GM23338 (cell line): ENCODE results near the gene COX11.

Source experiments
- CREB1 ChIP-seq: fragments of 250-450 bp; sonication (Bioruptor Pico); IDR thresholded peaks from 2 replicates; pipeline ENCODE4 v1.5.0; 2020; ENCODE audit warnings: low read depth, mild to moderate bottlenecking, moderate library complexity
- CTCF ChIP-seq, 2 experiments: fragments of 200-600 bp in 1 of 2; sonication (generic) in 1 of 2; conservative IDR thresholded peaks; 2 replicates each; pipeline versions ENCODE4 v1.5.1 to v1.6.1; 2016 to 2017; ENCODE audit warnings: antibody characterized with exemption in 2 of 2, low read depth in 2 of 2, mild to moderate bottlenecking in 2 of 2, moderate library complexity in 1 of 2
- EZH2 ChIP-seq: fragments of 200-600 bp; sonication (generic); IDR thresholded peaks from one replicate; pipeline ENCODE4 v1.8.0; 2017; ENCODE audit warnings: antibody characterized with exemption, mild to moderate bottlenecking, low read depth; ENCODE audit not compliant: unreplicated experiment
- EZH2phosphoT487 ChIP-seq: fragments of 200-600 bp; sonication (generic); IDR thresholded peaks from one replicate; pipeline ENCODE4 v1.8.1; 2018; ENCODE audit warnings: antibody characterized with exemption; ENCODE audit not compliant: unreplicated experiment
- JUNB ChIP-seq: IDR thresholded peaks from one replicate; pipeline ENCODE4 v1.6.1; 2016; ENCODE audit warnings: antibody characterized with exemption; ENCODE audit not compliant: unreplicated experiment
- NANOG ChIP-seq: IDR thresholded peaks from 2 replicates; pipeline ENCODE4 v1.6.1; 2016; ENCODE audit warnings: antibody characterized with exemption, borderline replicate concordance
- POLR2AphosphoS5 ChIP-seq: IDR thresholded peaks from 2 replicates; pipeline ENCODE4 v1.6.1; 2016; ENCODE audit warnings: antibody characterized with exemption, low read depth
- REST ChIP-seq: IDR thresholded peaks from one replicate; pipeline ENCODE4 v1.6.1; 2018; ENCODE audit warnings: antibody characterized with exemption; ENCODE audit not compliant: unreplicated experiment
- STAT1 ChIP-seq: IDR thresholded peaks from one replicate; pipeline ENCODE4 v1.6.1; 2016; ENCODE audit warnings: antibody characterized with exemption; ENCODE audit not compliant: unreplicated experiment
- ZNF114 ChIP-seq: fragments of 250-450 bp; sonication (Bioruptor Pico); IDR thresholded peaks from 2 replicates; pipeline ENCODE4 v1.5.0; 2020; ENCODE audit warnings: mild to moderate bottlenecking, moderate library complexity
- ZNF331 ChIP-seq: fragments of 250-450 bp; sonication (Bioruptor Pico); IDR thresholded peaks from 2 replicates; pipeline ENCODE4 v1.5.0; 2020; ENCODE audit warnings: low read depth, mild to moderate bottlenecking, moderate library complexity
- ZNF462 ChIP-seq: fragments of 250-450 bp; sonication (Bioruptor Pico); IDR thresholded peaks from 2 replicates; pipeline ENCODE4 v1.5.0; 2020; ENCODE audit warnings: mild to moderate bottlenecking, moderate library complexity
- TF ChIP-seq, protein P1 (sequence below): IDR thresholded peaks from 2 replicates; pipeline ENCODE4 v1.6.1; 2016; ENCODE audit warnings: antibody characterized with exemption

DNA sequence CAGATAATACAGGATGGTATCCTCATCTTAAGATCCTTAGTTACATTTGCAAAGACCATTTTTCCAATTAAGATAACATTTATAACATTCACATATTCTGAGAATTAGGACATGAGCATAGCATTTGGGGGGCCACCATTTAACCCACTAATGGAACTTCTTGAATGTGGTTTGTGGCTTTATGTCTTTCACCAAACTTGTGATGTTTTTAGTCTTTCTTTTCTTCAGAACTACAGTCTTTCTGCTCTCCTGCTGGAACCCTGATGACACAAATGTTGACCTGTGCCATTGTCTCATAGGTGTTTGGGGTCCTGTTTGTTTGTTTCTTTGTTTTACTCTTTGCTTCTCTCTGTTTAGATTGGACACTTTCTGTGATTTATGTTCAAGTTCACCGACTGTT is 23.2 kb downstream of the COX11 start:
- TF ChIP-seq CTCF (conservative IDR thresholded peaks at IDR 0.05; ENCODE audit: low read depth in 2 of 2) = no peak
- TF ChIP-seq JUNB = no peak
- no peak for TF ChIP-seq EZH2
- no peak for TF ChIP-seq NANOG
- TF ChIP-seq EZH2phosphoT487 = no peak
- TF ChIP-seq CREB1 (CRISPR knock-in tag) = no peak
- TF ChIP-seq REST = no peak
- TF ChIP-seq ZNF462 (CRISPR knock-in tag) = no peak
- TF ChIP-seq POLR2AphosphoS5 = no peak
- no peak for TF ChIP-seq ZNF331 (CRISPR knock-in tag)
- TF ChIP-seq, protein P1, sequence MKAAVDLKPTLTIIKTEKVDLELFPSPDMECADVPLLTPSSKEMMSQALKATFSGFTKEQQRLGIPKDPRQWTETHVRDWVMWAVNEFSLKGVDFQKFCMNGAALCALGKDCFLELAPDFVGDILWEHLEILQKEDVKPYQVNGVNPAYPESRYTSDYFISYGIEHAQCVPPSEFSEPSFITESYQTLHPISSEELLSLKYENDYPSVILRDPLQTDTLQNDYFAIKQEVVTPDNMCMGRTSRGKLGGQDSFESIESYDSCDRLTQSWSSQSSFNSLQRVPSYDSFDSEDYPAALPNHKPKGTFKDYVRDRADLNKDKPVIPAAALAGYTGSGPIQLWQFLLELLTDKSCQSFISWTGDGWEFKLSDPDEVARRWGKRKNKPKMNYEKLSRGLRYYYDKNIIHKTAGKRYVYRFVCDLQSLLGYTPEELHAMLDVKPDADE = no peak
- no peak for TF ChIP-seq STAT1
- TF ChIP-seq ZNF114 = no peak
